ENCODE results near the gene PKP4. TPM values are rescaled to one million over a fixed set of nuclear protein-coding genes. Genes with fewer than 3 reads are reported as not detected.

Gene PKP4
- total RNA-seq, 1 donor = 47.4 TPM

GRCh38 chr2:158579928-158580327, 123.2 kb downstream of the PKP4 start:
- DNase-seq (ENCODE audit: insufficient read length, low spot score, missing footprints) = no peak
- Histone ChIP-seq H3K4me2 (ENCODE audit: insufficient read depth, low read length) (no peak overlapping the region), H4K20me1 (ENCODE audit: insufficient read depth, low read length) (no peaks in the 10 kb centered on the region), H3K9me3 (ENCODE audit: low read depth, low read length) (no peaks in the 10 kb centered on the region), H3K4me1 (ENCODE audit: insufficient read depth, low read length) (no peaks in the 10 kb centered on the region), H3K27me3 (ENCODE audit: insufficient read depth, low read length) (no peaks in the 10 kb centered on the region), H3K36me3 (ENCODE audit: insufficient read depth, low read length) (peaks cover 10% of the 10 kb centered on the region), H3K27ac (ENCODE audit: low read depth, low read length) (no peak overlapping the region), H3K79me2 (ENCODE audit: insufficient read depth, low read length) (peaks cover 3% of the 10 kb centered on the region), H3K4me3 (ENCODE audit: insufficient read depth, low read length) (no peak overlapping the region), H2AFZ (ENCODE audit: low read length) (no peak overlapping the region)
- TF ChIP-seq, protein P1, sequence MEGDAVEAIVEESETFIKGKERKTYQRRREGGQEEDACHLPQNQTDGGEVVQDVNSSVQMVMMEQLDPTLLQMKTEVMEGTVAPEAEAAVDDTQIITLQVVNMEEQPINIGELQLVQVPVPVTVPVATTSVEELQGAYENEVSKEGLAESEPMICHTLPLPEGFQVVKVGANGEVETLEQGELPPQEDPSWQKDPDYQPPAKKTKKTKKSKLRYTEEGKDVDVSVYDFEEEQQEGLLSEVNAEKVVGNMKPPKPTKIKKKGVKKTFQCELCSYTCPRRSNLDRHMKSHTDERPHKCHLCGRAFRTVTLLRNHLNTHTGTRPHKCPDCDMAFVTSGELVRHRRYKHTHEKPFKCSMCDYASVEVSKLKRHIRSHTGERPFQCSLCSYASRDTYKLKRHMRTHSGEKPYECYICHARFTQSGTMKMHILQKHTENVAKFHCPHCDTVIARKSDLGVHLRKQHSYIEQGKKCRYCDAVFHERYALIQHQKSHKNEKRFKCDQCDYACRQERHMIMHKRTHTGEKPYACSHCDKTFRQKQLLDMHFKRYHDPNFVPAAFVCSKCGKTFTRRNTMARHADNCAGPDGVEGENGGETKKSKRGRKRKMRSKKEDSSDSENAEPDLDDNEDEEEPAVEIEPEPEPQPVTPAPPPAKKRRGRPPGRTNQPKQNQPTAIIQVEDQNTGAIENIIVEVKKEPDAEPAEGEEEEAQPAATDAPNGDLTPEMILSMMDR (IDR thresholded peaks at IDR 0.05; ENCODE audit: extremely low read depth, low read depth, low read length) = no peak

DNA sequence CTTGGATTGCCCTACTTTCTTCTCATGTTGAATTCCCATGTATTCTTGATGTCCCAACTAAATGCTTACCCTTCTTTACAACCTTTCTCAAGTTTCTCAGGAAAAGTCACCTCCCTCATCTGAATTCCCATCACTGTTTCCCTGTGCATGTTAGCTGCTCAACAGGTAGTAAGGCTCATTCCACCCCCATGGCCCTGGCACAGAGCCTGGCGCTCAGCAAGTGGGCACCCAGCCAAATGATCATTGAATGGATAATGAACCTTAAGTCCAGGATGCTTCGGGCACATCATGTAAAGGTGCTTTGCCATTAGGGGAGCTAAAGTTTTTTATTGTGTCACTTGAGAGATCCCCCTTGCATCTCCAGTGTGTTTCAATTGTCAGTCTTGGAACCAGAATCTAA, 124.0 kb downstream of the PKP4 start:
- Histone ChIP-seq H3K27ac (ENCODE audit: low read depth, low read length) (no peak overlapping the region), H3K4me1 (ENCODE audit: insufficient read depth, low read length) (peaks cover 1% of the 10 kb centered on the region), H3K36me3 (ENCODE audit: insufficient read depth, low read length) (peaks cover 10% of the 10 kb centered on the region), H4K20me1 (ENCODE audit: insufficient read depth, low read length) (no peaks in the 10 kb centered on the region), H3K4me2 (ENCODE audit: insufficient read depth, low read length) (no peak overlapping the region), H2AFZ (ENCODE audit: low read length) (no peak overlapping the region), H3K4me3 (ENCODE audit: insufficient read depth, low read length) (no peak overlapping the region), H3K27me3 (ENCODE audit: insufficient read depth, low read length) (no peaks in the 10 kb centered on the region), H3K9me3 (ENCODE audit: low read depth, low read length) (no peaks in the 10 kb centered on the region), H3K79me2 (ENCODE audit: insufficient read depth, low read length) (no peaks in the 10 kb centered on the region)
- no peak for DNase-seq (ENCODE audit: insufficient read length, low spot score, missing footprints)
- TF ChIP-seq, protein P1 (IDR thresholded peaks at IDR 0.05; ENCODE audit: extremely low read depth, low read depth, low read length) = no peak

DNA sequence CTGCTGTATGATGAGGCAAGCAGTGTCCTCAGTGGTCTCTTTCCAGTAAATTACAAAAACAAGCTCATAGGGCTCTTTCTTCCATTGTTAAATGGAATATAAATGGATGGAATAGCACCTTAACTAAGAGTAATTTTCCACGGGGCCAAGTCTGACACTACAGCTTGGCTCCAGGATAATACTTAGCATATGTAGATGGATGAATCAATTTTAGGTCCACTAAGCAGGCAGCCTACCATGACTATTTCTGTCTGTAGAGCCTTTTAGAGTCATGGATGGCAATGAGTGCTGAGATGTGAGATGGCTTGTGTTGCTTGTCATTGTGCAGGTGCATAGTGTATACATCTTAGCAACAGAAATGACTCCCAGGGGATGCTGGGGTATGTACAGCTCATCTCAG, 125.9 kb downstream of the PKP4 start:
- Histone ChIP-seq H3K36me3 (ENCODE audit: insufficient read depth, low read length) (peaks cover 7% of the 10 kb centered on the region), H3K9me3 (ENCODE audit: low read depth, low read length) (no peaks in the 10 kb centered on the region), H3K27me3 (ENCODE audit: insufficient read depth, low read length) (no peaks in the 10 kb centered on the region), H3K4me3 (ENCODE audit: insufficient read depth, low read length) (no peak overlapping the region), H2AFZ (ENCODE audit: low read length) (no peak overlapping the region), H3K27ac (ENCODE audit: low read depth, low read length) (no peak overlapping the region), H4K20me1 (ENCODE audit: insufficient read depth, low read length) (no peaks in the 10 kb centered on the region), H3K4me2 (ENCODE audit: insufficient read depth, low read length) (no peak overlapping the region), H3K79me2 (ENCODE audit: insufficient read depth, low read length) (no peaks in the 10 kb centered on the region), H3K4me1 (ENCODE audit: insufficient read depth, low read length) (peaks cover 13% of the 10 kb centered on the region)
- DNase-seq (ENCODE audit: insufficient read length, low spot score, missing footprints) = no peak
- TF ChIP-seq, protein P1 (IDR thresholded peaks at IDR 0.05; ENCODE audit: extremely low read depth, low read depth, low read length) = no peak

DNA sequence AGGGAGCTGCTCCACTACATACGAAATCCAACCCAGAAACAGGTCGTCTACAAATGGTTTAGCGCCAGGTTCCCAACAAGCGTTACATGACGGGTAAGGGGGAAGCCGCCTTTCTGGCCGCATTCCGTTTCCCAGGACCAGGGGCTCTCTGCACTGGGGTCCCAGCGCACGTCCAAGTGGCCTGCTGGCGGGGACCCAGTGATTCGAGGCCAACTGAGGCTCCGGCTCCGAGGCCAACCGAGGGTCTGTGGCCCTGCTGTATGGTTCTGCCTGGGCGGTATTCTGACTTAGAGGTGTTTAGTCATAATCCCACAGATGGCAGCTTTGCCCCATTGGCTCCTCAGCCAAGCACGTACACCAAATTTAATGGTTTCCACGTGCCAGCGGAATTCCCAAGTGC, 127.2 kb downstream of the PKP4 start:
- DNase-seq (ENCODE audit: insufficient read length, low spot score, missing footprints) = no peak

More for the DNA sequence above, 127.2 kb downstream of the PKP4 start:
- H3K27ac ChIP-seq (ENCODE audit: low read depth, low read length) = no peak overlapping the region
- peaks cover 7% of the 10 kb centered on the region for H3K36me3 ChIP-seq (ENCODE audit: insufficient read depth, low read length)
- TF ChIP-seq, protein P1 (IDR thresholded peaks at IDR 0.05; ENCODE audit: extremely low read depth, low read depth, low read length) = no peak
- no peak overlapping the region for H3K4me2 ChIP-seq (ENCODE audit: insufficient read depth, low read length)
- no peak overlapping the region for H3K4me3 ChIP-seq (ENCODE audit: insufficient read depth, low read length)
- no peaks in the 10 kb centered on the region for H3K27me3 ChIP-seq (ENCODE audit: insufficient read depth, low read length)
- no peaks in the 10 kb centered on the region for H3K9me3 ChIP-seq (ENCODE audit: low read depth, low read length)
- H3K4me1 ChIP-seq (ENCODE audit: insufficient read depth, low read length) = peaks cover 13% of the 10 kb centered on the region
- H2AFZ ChIP-seq (ENCODE audit: low read length) = no peak overlapping the region
- H3K79me2 ChIP-seq (ENCODE audit: insufficient read depth, low read length) = no peaks in the 10 kb centered on the region
- H4K20me1 ChIP-seq (ENCODE audit: insufficient read depth, low read length) = no peaks in the 10 kb centered on the region

All from osteoblast (primary cell).